ENCODE data around the gene RALGAPA1. TPM values are rescaled to one million over a fixed set of nuclear protein-coding genes. Genes with fewer than 3 reads are reported as not detected.

The RALGAPA1 gene
- total and polyA plus RNA-seq, 9 of the 15 experiments (the other 6 are each of a cell fraction or from before 2014, with no cell fraction given) = 2.5 to 16.3 (median 6.2) TPM

DNA sequence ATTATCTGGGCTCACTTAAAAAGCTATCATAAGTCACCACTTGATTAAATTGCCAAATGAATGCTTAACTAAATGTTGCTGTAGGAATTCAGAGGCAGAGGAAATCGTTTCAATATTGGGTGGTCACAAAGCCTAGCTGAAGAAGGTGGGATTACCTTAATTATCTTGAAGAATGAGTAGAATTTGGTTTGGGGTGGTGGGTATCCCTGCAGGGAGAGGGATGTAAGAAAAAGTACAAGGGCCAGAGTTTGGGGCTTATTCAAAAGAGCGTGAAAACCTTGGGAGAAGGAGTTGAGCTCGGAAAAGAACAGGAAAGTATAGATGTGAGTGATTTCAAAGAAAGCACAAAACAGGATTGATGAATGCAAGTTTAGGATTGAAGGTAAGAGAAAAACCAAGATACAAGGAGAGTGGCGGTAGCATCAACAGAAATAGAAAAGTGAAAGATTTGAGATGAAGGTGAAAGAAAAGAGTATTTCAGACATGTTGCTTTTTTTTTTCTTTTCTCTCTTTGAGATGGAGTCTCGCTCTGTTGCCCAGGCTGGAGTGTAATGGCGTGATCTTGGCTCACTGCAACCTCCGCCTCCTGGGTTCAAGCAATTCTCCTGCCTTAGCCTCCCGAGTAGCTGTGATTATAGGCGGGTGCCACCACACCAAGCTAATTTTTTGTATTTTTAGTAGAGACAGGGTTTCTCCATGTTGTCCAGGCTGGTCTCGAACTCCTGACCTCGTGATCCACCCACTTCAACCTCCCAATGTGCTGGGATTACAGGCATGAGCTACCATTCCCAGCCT lies 18.8 kb upstream of the RALGAPA1 start:
- Histone ChIP-seq H3K4me2 (ENCODE audit: insufficient read depth, low read length) (no peak overlapping the region), H3K79me2 (ENCODE audit: control insufficient read depth, insufficient read depth, low read length) (peaks cover 10% of the 10 kb centered on the region; the same call in 2 of the 3 replicates), H3K9ac (ENCODE audit: insufficient read depth in 1 of 2, low read depth in 2 of 2, low read length in 2 of 2) (no peak overlapping the region), H3K9me3 (replicated peaks; ENCODE audit: control insufficient read depth, insufficient read depth, low read depth, low read length) (no peaks in the 10 kb centered on the region), H2AFZ (ENCODE audit: low read depth, low read length) (no peak overlapping the region), H3K4me3 (no peak overlapping the region), H4K20me1 (replicated peaks; ENCODE audit: control insufficient read depth, insufficient read depth, low read length) (no peaks in the 10 kb centered on the region), H3K27ac (ENCODE audit: extremely low read depth, low read depth, low read length) (no peak overlapping the region), H3K9me1 (ENCODE audit: control insufficient read depth, insufficient read depth, low read length) (no peaks in the 10 kb centered on the region), H3K36me3 (ENCODE audit: control insufficient read depth, insufficient read depth, low read length) (peaks cover 8% of the 10 kb centered on the region; the same call in 1 of the 3 replicates), H3K27me3 (ENCODE audit: control insufficient read depth in 2 of 2, insufficient read depth in 2 of 2, low read length in 2 of 2) (no peaks in the 10 kb centered on the region), H3K4me1 (replicated peaks in 1 of 2; ENCODE audit: control insufficient read depth in 2 of 2, insufficient read depth in 2 of 2, low read length in 2 of 2) (peaks cover 3% of the 10 kb centered on the region in 2 experiments; a peak in 2 of 5 replicates)
- ChIA-PET POLR2A (no interaction called here), CTCF (ENCODE audit: low intra/inter-chr PET ratio) (no interaction called here)
- no peak for TF ChIP-seq ZNF12 (CRISPR knock-in tag; IDR thresholded peaks at IDR 0.05)
- no peak for TF ChIP-seq ATF7 (IDR thresholded peaks at IDR 0.05)
- TF ChIP-seq ADNP (tag; IDR thresholded peaks at IDR 0.05) = no peak
- no peak for TF ChIP-seq KHSRP (IDR thresholded peaks at IDR 0.05)
- no peak for TF ChIP-seq HDGF (IDR thresholded peaks at IDR 0.05)
- TF ChIP-seq MCM7 (IDR thresholded peaks at IDR 0.05) = no peak
- no peak for TF ChIP-seq FUS (optimal IDR thresholded peaks at IDR 0.05; ENCODE audit: low read depth, low read length)
- no peak for TF ChIP-seq HMG20A (CRISPR knock-in tag; conservative IDR thresholded peaks at IDR 0.05)
- TF ChIP-seq HDAC8 (tag; IDR thresholded peaks at IDR 0.05) = no peak
- no peak for TF ChIP-seq ZBED1 (IDR thresholded peaks at IDR 0.05)
- TF ChIP-seq, protein P1, sequence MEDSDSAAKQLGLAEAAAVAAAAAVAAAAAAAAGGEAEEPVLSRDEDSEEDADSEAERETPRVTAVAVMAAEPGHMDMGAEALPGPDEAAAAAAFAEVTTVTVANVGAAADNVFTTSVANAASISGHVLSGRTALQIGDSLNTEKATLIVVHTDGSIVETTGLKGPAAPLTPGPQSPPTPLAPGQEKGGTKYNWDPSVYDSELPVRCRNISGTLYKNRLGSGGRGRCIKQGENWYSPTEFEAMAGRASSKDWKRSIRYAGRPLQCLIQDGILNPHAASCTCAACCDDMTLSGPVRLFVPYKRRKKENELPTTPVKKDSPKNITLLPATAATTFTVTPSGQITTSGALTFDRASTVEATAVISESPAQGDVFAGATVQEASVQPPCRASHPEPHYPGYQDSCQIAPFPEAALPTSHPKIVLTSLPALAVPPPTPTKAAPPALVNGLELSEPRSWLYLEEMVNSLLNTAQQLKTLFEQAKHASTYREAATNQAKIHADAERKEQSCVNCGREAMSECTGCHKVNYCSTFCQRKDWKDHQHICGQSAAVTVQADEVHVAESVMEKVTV (CRISPR knock-in tag; IDR thresholded peaks at IDR 0.05) = no peak
- no peak for TF ChIP-seq HNRNPL (IDR thresholded peaks at IDR 0.05; ENCODE audit: low read depth, low read length)
- no peak for TF ChIP-seq ZSCAN29 (IDR thresholded peaks at IDR 0.05)
- no peak for TF ChIP-seq GABPB1 (CRISPR knock-in tag; IDR thresholded peaks at IDR 0.05)
- no peak for TF ChIP-seq HCFC1 (IDR thresholded peaks at IDR 0.05; ENCODE audit: low read depth, low read length)
- 66% methylated on average over 7 of the region's 11 CpGs for WGBS (ENCODE audit: insufficient coverage, low coverage, missing lambda C conversion rate)
- in situ Hi-C loops (cut with MboI) = loop anchor here (25.0 kb wide), 1 partner anchor 1334 kb away; the partner anchor contains the start of gene SLC25A21
- ATAC-seq (no peak), FAIRE-seq (no peak), DNase-seq (ENCODE audit: extremely low read depth in 1 of 4, low spot score in 3 of 4) (no peak)
- BruUV-seq (replicated peaks) = no TSS peak
- intact Hi-C loops (cut with micrococcal nuclease) = loop anchor here (10.0 kb wide), 1 partner anchor 293 kb away; the partner anchor contains the start of gene INSM2

All from K562 (cell line).